Activated T-helper 1 cell treated with anti-CD3 and anti-CD28 coated beads, Interleukin-2, amount 50 U/mL, for 16 hours (primary cell): ENCODE data around the gene MLXIPL.
"Not testable (repeated sequence)": the region's sequence is repeated elsewhere in the genome, so short reads cannot be mapped to it uniquely, and the experiment has no call there.

Source experiments
- DNase-seq, 2 donors: peaks; one replicate each; pipeline ENCODE4 v3.0.0-alpha.2; 2020; ENCODE audit warnings: low read depth in 1 of 2, low spot score in 1 of 2

Gene MLXIPL

DNA sequence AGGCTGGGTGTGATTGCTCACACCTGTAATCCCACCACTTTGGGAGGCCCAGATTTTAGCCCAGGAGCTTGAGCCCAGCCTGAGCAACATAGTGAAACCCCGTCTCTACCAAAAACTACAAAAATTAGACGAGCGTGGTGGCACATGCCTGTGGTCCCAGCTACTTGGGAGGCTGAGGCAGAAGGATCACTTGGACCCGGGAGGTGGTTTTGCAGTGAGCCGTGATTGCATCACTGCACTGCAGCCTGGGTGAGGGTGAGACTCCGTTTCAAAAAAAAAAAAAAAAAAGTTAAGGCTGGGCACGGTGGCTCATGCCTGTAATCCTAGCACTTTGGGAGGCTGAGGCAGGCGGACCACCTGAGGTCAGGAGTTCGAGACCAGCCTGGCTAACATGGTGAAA is 43.3 kb downstream of the MLXIPL start:
- not testable (repeated sequence) for DNase-seq

DNA sequence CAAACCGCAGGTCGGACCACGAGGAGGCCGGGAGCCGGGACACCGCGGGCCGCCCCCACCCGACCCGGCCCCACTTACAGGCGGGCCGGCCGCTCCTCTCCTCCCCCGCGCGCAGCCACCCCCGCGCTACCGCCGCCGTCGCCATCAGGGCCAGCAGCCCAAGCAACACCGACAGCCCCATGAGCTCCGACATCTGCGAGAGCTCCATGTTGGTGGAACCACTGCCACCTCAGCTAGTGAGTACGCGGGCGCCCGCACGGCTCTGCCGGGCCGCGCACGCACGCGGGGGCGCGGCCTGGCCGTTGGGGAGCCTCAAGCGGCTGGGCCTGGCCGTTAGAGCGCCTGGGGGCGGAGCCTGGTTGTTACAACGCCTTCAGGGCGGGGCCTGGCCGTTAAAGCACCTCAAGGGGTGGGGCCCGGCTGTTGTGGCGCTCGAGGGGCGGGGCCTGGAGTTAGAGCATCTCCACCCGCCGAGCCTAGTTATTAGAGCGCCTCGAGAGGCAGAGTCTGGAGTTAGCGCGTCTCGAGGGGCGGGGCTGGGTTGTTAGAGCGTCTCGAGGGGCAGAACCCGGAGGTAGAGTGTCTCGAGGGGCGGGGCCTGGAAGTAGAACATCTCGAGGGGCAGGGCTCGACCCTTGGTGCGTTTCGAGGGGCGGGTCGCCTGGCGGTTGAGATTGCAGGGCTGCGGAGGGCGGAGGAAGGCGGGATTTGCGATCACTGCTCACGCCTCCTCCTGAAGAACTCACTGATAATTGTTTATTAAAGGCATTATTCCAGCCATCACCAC is 45.8 kb downstream of the MLXIPL start, which contains the start of gene TBL2:
TBL2 (minus strand) TSS at position 238 of the 787 bp plus-strand sequence; CDS start at position 208, 30 bp downstream.
- peak; percentile 96 to 98 for DNase-seq

DNA sequence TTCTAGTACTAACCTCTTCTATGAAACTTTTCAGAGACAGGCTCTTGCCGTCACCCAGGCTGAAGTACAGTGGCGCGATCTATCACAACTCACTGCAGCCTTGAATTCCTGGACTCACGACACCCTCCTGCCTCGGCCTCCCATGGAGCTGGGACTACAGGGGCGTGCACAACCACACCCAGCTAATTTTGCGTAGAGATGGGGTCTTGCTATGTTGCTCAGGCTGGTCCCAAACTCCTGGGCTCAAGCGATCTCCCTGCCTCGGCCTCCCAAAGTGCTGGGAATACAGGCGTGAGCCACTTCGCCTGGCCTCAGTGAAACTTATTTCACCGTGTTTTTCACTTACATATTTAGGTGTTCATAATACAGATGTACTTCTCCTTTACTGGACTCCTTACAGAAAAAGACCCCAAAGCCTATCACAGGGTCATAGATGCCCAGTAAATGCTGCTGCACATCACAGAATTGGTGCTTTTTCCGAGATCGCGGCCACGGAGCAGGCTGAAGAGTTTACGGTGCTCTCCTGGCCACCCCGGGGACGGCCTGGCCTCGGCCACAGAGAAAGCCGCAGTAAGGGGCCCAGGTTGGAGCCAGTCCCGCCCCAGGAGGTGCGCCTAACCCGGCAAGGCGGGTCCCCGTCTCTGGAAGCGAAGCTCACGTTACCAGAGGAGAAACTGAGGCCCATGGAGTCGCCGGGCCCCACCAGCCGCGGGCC is 46.5 kb downstream of the MLXIPL start:
- no peak for DNase-seq

DNA sequence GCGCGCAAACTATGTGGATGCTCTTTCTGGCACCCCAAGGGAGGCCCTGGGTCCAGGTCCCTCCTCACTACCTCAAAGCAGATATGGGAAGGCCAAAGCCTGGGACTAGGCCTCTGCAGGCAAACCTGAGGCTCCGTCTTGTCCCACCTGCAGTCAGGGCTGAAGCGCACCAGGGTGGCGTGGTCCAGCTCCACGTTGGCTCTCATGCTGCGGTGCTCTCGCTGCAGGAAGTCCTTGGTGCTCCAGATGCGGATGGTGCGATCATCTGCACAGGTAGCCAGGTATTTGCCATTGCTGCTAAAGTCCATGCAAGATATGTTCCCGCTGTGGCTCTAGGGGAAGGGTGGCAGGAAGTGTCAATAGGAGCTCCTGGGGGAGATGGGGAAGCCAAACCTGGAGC is 50.5 kb downstream of the MLXIPL start:
- no peak for DNase-seq

DNA sequence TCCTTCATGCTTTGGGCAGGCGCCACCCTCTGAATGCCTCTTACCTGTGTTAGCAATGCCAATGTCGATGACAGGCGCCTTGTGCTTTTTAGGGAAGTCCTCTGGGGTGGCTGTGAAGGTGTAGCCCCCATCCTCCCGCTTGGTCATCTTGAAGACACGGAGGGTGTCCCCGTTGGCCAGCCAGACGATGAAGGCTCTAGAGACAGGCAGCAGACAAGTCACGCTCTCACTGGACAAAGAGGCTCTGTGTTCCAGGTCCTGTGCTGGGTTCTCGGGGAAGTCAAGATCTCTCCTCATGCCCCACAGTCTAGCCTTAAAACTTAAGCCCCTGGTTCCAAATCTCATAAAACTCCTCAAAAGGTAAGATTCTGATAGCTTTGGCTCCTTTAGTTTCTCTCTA is 51.0 kb downstream of the MLXIPL start:
- DNase-seq: no peak

DNA sequence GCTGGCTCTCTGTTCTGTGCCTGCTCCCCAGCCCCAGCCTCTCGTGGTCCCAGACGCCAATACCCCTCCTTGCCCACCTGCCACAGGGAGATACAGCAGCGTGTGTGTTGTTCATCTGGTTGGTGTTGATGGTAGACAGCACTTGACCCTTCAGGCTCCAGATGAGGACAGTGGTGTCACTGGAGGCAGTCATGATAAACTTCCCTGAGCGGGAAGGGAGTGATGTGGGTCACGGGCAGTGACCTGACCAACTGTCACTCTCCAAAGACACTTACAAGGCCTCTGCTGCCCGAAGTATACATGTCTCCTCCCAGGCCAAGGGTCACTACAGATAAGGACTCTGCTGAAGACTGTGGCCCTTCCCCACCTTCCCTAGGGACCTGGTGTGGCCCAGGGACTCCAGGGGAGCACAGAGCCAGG is 51.5 kb downstream of the MLXIPL start:
- no peak for DNase-seq

DNA sequence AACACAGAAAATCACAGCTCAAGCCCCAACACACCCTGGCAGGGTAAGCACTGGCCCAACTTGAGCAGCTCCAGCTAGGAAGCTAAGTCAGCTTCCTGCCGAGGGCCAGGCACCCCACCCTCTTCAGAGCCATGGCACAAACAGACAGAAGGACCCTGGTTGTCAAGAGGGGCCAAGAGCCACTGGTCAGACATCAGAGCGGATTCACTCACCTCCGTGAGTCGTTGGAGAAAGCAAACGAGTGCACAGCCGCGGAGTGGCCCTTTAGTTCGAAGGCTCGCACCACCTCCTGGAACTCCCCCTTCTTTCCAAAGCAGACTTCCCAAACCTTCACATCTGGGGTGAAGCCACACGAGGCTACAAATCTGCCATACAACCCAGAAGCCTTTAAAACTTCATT is 53.3 kb downstream of the MLXIPL start:
- DNase-seq: no peak

DNA sequence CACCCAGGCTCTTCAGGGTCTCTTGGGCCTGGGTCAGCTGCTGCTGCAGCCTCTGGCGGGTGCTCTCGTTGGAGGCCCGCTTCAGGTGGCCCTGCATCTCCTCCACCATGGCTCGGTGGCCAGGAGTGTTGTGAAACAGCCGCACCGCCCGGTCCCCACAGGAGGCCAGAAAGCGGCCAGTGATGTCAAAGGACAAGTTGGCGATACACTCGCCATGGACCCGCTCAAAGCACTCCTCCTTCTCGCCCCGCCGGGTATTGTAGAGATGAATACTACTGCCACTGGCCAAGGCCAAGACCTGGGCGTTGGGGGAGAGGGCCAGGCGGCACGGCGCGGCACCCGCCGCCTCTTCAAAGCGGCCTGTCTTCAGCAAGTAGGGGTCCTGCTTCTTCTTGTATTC is 53.8 kb downstream of the MLXIPL start:
- DNase-seq: no peak

DNA sequence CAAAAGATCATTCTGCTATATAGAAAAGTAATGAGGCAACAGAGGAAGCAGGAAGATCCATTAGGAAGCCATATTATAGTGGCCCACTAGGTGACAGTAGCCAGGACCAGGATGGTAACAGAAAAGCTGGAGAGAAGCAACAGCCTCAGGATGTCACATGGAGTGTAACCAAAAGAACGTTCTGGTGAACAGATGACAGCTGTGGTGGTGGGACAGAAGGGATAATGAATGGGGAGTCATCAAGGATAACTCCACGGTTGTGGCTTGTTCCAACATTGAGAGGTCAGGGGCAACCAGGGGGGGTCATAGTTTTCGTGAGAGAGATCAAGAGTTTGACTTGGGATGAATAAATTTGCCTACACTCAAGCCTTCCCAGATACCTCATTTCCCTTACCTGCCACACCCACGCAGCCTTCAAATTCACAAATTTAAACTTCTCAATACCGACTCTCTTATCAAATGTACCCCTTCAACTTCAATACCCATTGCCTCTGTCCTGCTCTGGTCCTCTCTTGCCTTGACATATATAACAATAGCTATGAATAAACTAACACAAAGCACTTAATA is 55.2 kb downstream of the MLXIPL start:
- no peak for DNase-seq

DNA sequence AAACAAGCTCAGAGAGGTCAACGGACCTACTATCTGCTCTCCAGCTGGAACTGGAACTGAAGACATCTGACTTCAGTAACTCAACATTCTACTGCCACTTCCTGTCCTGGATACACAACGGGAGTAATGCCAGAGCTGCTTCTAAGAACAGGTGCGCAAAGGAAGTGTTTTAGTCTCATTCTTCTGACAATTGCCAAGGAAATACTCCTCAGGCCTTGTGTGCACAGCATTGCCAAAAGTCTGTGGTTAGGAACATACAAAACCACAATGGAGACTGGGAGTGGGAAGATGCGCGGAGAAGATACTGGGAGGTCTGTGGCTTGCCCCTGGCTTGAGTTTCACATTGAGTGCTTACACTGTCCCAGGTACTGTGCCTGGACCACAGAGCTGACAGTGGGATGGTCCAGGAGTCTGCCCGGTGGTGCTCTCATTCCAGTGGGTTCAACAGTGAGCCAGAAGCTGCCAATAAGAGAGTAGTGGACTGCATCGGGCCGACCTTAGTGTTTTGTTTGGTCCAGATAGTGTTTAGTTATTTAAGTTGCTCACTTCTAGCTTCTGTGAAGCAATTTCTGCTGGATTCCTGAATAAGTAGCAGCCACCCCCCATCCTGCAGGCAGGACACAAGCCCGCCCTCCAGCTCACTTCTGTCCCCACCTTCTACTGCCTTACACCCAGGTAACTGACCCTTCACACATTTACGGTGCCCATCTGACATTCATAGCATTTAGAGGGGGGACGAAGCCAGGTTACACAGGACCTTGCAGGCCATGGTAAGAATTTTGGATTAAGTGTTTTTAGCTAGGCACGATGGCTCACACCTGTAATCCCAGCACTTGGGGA is 56.3 kb downstream of the MLXIPL start:
- no peak for DNase-seq

DNA sequence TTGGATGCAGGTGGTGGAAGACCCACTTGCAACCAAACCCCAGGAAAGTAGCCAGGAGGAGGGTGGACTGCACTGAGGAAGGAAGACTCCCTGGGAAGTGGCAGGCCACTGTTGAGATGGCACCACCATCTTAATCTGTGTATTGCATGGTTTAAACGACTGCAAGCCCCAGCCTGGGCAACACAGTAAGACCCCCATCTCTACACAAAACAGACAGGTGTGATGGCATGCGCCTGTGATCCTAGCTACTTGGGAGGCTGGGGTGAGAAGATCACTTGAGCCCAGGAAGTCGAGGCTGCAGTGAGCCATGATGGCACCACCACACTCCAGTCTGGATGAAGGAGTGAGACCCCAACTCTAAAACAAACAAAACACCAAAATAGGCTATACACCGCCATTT is 57.2 kb downstream of the MLXIPL start:
- no peak for DNase-seq

DNA sequence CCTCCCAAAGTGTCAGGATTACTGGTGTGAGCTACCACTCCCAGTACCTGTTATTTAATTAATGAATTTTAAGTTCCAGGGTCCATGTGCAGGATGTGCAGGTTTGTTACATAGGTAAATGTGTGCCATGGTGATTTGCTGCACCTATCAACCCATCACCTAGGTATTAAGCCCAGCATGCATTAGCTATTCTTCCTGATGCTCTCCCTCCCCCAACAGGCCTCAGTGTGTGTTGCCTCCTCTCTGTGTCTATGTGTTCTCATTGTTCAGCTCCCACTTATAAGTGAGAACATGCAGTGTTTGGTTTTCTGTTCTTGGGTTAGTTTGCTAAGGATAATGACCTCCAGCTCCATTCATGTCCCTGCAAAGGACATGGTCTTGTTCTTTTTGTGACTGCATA is 57.9 kb downstream of the MLXIPL start:
- not testable (repeated sequence) for DNase-seq

DNA sequence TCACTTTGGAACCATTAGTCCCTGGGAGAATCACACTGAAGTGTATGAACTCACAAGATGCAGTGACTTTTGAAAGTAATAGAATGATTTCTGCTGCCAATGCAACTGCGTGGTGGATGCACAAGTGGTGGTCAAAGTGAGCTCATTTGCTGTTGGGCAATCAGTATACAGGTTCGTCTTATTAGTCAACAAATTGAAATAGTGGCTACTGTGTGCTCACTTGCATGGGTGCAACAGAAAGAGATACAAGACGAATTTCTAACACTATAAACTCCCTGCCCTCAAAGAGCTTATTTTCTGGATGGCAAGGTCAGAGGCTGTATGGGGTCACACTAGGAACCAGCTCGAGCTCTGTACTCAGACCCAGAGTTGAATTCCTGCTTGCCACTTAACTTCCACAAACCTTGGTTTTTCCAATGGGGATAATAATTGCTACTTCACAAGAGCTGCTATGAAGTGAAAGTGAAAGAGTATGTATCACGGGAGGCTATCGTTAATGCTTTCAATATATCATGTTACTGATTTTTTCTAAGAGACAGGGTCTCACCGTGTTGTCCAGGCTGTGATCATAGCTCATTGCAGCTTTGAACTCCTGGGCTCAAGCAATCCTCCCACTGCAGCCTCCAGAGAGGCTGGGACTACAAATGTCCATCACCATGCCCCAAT is 58.5 kb downstream of the MLXIPL start:
- no peak for DNase-seq

DNA sequence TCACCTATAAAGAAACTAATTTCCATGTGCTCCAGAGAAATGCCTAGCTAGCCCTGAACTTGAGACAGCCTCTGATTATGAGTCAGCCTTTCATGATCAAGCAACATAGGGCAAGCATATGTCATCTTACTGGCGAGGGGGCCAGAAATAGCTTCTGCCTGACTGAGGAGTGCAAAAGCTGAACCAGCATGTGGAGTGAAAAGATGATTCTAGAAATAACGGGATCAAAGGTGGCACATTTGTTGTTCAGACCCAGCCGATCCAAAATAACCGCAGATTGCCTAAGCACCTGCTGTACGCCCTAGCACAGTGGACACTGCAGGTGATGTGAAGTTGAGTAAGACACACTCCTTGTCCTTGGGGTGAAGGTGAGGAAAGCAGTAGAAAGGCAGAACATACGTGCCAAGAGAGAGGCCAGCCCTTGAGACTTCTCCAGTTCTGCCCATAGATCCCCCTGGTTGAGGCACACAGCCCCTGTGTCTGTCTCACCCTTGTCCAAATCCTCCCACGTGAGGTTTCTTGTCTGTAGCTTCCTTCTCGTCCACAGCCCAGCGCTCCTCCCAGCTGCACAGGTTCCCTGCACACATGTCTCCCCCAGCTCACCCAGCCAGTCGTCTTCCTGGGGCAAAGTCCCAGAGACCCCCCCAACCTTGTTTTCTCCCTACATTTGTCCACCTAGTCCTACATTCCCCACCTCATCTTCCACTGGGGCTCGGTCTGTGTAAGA is 64.0 kb downstream of the MLXIPL start:
- DNase-seq: no peak

DNA sequence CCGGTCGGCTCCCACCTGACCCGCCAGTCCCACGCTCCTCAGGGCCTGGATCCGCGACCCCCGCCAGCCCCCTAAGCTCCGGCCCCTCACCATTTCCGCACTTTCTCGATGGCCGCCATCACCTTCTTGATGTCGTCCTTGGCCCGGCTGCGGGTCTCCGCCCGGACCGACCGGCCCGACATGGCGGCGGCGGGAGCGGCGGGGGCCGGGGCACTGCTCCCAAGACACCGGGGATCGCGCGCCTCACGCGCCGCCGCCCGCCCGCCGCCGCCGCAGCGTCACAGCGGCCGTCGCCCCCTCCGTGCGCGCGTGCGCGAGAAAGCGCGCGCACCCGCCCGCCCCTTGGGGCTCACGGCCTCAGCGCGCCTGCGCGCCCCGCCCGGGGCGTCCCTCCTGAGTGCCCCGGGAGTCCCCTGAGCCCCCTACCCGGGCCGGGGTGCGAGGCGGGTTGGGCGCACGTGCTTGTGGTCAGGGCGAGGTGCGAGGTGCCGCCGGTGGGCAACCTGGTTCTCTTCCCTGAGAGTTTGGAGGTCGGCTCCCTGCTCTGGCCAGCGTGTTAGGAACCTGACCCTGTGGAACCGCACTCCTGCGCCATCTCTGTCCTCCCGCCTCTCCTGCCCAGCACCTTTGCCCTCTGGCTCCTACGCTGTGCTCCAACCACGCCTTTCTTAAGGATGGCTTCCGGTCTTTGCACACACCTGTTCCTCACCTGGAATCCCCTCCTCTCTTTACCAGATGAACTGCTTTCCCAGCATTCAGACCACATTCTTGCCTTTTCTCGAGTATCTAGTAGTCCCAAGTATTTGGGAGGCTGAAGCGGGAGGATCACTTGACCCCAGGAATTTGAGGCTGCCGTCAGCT is 66.7 kb downstream of the MLXIPL start, which contains the start of gene BCL7B:
BCL7B (minus strand) TSS at position 294 of the 861 bp plus-strand sequence; CDS start at position 182, 112 bp downstream.
- DNase-seq: peak; percentile 45 to 69

DNA sequence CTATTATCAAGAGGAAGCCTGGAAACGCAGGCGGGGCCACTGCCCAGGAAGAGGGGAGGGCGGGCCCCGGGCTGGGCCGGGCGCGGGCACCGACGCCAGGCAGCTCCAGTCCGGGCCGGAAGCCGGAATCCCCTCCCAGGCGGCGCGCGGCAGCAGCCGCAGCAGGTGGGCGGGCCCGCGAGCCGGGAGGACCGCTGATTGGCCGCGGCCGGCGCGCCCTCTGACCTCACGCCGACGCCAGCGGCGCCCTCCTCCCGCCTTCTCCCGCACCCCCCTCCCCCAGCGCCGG is 67.3 kb downstream of the MLXIPL start:
- DNase-seq: peak; percentile 79 to 89

DNA sequence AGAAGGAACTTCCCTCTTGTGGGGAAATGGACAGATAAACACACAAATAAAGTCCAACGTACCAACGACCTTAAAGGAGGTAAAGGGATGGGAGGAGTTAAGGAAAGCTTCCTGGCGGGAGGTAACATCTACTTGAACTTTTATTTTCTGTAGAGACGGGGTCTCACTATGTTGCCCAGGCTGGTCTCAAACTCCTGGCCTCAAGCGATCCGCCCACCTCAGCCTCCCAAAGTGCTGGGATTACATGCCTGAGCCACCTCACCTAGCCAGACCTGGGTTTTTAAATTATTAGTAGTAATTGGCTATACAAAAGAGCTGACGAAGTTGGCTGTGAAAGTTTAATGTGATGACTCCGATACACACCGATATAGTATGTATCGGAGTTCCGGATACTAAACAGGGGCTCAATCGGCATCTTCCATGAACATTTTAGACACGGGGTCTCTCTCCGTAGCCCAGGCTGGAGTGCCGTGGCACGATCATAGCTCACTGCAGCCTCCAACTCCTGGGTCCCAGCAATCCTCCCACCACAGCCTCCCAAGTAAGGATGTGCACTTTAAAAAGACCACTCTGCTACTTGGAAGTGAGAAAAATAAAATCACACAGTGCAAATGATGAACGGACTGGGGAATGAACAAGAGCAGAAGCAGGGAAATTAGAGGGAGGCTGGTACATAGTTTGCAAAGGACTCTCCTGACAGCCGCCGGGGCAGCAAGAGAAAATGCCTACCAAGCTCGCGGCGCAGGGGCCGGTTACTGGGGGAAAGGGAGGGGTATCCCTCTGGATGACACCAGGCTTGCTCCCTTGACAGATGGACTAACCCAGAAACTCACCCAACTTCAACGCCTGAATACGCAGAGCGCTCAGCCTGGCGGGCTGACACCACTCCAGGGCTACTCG is 67.9 kb downstream of the MLXIPL start:
- no peak for DNase-seq

DNA sequence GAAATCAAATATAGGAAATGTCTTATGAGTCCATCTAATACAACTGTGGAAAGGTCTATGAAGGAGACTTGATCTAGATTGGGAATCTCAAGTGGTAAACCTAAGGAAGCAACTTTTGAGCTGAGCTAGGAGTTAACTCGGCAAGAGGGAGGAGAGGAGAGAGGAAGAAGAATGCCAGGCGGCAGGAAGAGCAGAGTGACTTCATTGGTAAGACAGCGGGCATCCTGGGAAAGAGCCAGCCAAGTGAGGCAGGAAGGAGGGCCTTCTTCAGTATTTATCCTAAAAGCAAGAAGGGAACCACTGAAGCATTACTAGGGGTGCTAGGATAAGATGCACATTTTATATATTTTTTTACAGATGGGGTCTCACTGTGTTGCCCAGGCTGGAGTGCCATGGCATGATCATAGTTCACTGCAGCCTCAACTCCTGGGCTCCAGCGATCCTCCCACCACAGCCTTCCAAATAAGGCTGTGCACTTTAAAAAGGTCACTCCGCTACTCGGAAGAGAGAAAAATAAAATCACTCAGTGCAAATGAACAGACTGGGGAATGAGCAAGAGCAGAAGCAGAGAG is 68.8 kb downstream of the MLXIPL start:
- DNase-seq: no peak
